C4-2B (cell line): ENCODE results near the gene ECT2.

Experiments
- H3K27ac ChIP-seq: fragments of 450-650 bp; 2 replicates; pipeline ENCODE4 v1.5.1; 2017
- ZFX ChIP-seq: fragments of 450-650 bp; IDR thresholded peaks from 2 replicates; pipeline ENCODE4 v1.6.1; 2017
- TF ChIP-seq, protein P1 (sequence below): fragments of 450-650 bp; conservative IDR thresholded peaks from 2 replicates; pipeline ENCODE4 v1.5.1; 2017; ENCODE audit warnings: mild to moderate bottlenecking

Gene ECT2

GRCh38 chr3:172787019-172787418, 36.5 kb downstream of the ECT2 start:
- no peak overlapping the region for H3K27ac ChIP-seq
- no peak for TF ChIP-seq ZFX
- TF ChIP-seq, protein P1, sequence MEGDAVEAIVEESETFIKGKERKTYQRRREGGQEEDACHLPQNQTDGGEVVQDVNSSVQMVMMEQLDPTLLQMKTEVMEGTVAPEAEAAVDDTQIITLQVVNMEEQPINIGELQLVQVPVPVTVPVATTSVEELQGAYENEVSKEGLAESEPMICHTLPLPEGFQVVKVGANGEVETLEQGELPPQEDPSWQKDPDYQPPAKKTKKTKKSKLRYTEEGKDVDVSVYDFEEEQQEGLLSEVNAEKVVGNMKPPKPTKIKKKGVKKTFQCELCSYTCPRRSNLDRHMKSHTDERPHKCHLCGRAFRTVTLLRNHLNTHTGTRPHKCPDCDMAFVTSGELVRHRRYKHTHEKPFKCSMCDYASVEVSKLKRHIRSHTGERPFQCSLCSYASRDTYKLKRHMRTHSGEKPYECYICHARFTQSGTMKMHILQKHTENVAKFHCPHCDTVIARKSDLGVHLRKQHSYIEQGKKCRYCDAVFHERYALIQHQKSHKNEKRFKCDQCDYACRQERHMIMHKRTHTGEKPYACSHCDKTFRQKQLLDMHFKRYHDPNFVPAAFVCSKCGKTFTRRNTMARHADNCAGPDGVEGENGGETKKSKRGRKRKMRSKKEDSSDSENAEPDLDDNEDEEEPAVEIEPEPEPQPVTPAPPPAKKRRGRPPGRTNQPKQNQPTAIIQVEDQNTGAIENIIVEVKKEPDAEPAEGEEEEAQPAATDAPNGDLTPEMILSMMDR: no peak

DNA sequence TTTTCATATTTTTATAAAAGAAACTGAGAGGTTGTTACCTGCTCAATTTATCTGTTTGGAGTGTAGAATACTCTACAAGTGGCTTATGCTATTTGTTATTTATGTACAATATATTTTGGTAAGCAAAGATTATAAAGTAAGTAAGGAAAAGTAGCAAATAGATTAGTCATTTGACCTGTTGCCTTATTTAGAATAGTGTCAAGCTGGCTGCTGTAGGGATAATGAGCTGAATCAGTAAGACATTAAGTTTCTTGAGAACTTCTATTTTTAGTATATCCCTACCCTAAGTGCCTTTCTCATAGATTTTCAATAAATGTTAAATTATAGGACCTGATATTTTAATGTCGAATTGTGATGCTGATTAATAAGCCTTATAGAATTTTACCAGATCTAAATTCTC, 37.2 kb downstream of the ECT2 start:
- H3K27ac ChIP-seq: no peak overlapping the region
- no peak for TF ChIP-seq ZFX
- TF ChIP-seq, protein P1: no peak

DNA sequence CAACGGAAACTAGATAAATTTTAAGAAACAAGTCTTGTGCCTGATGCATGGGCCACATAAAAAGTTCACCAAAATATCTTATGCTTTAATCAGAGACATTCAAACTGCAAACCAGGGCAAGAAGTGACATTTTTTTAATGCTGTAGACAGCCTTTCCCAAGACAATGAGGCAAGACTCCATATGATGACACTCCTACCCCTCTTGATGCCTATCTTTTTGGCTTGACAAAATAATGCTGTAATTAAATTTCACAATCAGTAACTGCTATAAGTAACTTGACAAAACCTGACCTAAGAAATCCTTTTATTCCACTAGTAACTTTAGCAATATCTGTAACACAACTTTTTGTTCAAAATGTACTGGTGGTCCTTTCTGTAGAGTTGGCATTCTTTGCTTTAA, 48.7 kb downstream of the ECT2 start:
- H3K27ac ChIP-seq: no peak overlapping the region
- no peak for TF ChIP-seq ZFX
- TF ChIP-seq, protein P1: no peak

DNA sequence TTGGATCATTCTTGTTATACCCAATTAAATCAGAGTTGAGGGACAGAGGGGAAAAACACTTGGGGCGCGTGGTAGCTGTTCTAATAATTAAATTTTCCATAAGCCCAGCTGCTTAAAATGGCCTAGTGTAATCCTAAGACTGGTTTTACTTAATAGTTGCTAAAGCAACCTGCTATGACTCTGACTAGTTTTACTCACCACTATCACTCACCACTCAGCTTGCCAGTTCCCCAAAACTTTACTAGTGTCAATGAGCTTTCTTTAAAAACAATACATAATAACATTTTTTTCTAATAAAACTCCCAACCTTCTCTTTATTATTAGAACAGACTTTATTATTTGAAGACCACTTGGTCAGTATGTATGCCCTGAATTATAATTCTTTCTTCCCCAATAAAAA, 49.6 kb downstream of the ECT2 start:
- no peak overlapping the region for H3K27ac ChIP-seq
- TF ChIP-seq, protein P1: no peak
- TF ChIP-seq ZFX: no peak

DNA sequence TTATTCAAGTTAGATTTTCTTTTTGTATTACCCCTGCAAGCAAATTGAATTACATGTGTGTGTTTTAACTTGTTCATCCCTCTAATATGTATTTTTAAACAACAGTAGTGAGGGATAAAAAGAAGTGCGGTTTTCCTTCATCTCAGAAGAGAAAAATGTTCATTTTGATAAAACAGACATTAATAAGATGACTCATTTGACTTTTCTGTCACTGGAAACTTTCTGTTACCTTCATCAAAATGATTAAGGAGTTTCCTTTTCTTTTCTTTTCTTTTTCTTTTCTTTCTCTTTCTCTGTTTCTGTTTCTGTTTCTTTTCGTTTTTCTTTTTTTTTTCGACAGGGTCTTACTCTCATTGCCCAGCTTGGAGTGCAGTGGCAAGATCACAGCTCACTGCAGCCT, 53.0 kb downstream of the ECT2 start:
- TF ChIP-seq ZFX: no peak
- TF ChIP-seq, protein P1: no peak
- no peak overlapping the region for H3K27ac ChIP-seq

DNA sequence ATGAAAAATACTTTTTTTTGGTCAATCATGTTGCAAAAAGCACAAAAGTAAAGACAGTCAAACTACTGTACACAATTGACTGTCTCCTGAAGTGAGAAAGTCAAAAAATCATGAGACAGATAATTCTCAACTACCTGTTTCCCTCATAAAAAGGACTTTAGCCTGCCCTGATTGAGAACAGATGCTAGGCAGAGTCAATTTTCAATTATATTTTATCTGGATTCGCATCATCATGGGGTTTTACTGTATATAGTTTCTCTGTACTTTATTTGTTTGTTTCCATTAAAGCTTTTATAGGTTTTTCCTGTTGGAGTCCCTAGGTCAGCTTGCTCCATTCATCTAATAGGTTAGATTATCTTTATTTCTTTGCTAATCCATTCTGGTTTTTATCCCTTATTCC, 53.8 kb downstream of the ECT2 start:
- TF ChIP-seq ZFX: no peak
- TF ChIP-seq, protein P1: no peak
- no peak overlapping the region for H3K27ac ChIP-seq

DNA sequence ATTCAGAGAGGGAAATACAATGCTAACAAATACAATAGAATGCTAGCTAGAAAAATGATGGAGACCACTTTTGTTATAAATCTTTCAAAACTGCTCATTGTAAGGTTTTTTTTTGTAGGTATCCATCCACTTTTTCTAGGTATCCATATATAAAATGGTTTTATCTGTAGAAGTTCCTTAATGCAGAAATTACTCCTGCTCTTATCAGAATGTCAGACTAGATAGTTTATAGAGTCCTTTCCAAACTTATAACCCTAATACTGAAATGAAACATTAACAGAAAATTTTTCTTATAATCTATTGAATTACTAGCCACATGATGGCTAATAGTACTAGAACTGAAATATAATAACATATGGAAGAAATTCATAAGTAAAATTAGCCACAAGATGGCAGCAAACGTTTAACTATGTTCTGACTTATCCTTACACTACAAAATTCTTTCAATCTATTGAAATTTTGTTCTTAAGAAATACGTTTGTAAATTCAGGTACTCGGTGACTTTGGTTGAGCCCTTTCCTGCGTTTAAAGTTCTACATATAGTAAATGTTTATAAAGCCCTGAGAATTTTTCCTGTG, 58.5 kb downstream of the ECT2 start:
- TF ChIP-seq, protein P1: peak; percentile 74
- TF ChIP-seq ZFX: no peak
- H3K27ac ChIP-seq: no peak overlapping the region
